AG09309 (cell line): Measurements from ENCODE around the gene TTK.
"Not testable (repeated sequence)": the region's sequence is repeated elsewhere in the genome, so short reads cannot be mapped to it uniquely, and the experiment has no call there.

Experiments used
- DNase-seq: peaks from one replicate; pipeline ENCODE4 v3.0.0-alpha.2; 2010; ENCODE audit warnings: low read depth
- H3K4me3 ChIP-seq: 2 replicates; pipeline ENCODE4 v1.5.1; 2011; ENCODE audit warnings: mild to moderate bottlenecking, low read depth, low read length, moderate library complexity; ENCODE audit not compliant: control insufficient read depth
- CTCF ChIP-seq: IDR thresholded peaks from 2 replicates; pipeline ENCODE4 v1.5.1; 2011; ENCODE audit warnings: mild to moderate bottlenecking, low read depth, low read length, inconsistent platforms; ENCODE audit not compliant: insufficient read depth, control insufficient read depth; ENCODE audit errors: missing control alignments

Gene TTK

GRCh38 chr6:80029470-80029869 is 25.0 kb downstream of the TTK start:
- no peak overlapping the region for H3K4me3 ChIP-seq
- DNase-seq: no peak
- TF ChIP-seq CTCF: no peak

GRCh38 chr6:80048220-80048619 is 43.8 kb downstream of the TTK start:
- H3K4me3 ChIP-seq, DNase-seq: not testable (repeated sequence)

GRCh38 chr6:80060774-80061173 is 56.3 kb downstream of the TTK start:
- H3K4me3 ChIP-seq: no peak overlapping the region
- no peak for DNase-seq
- TF ChIP-seq CTCF: no peak

GRCh38 chr6:80068146-80068545 is 63.7 kb downstream of the TTK start:
- H3K4me3 ChIP-seq, DNase-seq: not testable (repeated sequence)

DNA sequence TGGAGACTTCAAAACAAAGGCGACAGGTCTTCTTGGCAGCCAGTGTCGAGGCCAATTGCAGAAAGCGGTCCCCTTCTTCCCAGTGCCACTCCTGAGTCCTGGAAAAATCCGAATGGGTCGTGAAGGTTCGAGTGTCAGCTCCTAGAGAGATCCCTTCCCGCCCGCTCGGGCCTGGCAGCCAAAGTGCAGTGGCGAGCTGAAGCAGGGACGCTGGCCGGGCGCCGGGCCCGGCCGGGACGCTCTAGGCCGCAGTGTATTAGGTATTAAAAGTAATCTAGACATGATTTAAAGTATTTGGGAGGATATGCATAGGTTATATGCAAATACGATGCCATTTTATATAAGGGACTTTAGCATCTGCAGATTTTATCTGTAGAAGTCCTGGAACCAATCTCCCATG is 66.0 kb downstream of the TTK start:
- DNase-seq, H3K4me3 ChIP-seq: not testable (repeated sequence)

GRCh38 chr6:80077067-80077466 is 72.6 kb downstream of the TTK start:
- no peak for DNase-seq
- H3K4me3 ChIP-seq: no peak overlapping the region
- TF ChIP-seq CTCF: no peak

DNA sequence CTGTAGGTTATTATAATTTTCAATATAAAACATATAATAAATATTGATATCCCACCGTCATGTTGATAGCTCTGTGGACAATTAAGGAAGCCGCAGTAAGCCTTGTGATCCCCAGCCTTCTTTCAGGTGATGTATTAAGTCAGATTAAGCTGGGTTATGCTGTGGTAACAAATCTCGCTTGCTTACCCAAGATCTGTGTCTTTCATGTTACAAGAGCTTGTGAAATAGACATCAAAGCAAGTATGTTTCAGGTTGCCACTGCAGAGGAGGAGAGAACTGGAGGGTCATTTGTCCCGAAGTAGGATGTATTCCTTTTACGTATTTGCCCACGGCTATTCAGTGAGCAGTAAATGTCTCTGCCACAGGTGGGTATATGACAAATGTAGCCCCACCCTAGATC is 84.2 kb downstream of the TTK start:
- no peak for DNase-seq
- no peak for TF ChIP-seq CTCF
- H3K4me3 ChIP-seq: no peak overlapping the region

GRCh38 chr6:80091506-80091905 is 87.1 kb downstream of the TTK start:
- no peak for TF ChIP-seq CTCF
- no peak overlapping the region for H3K4me3 ChIP-seq
- DNase-seq: no peak
